Daoy (cell line): Measurements from ENCODE around the gene FLT4. TPM values are rescaled to one million over a fixed set of nuclear protein-coding genes. Genes with fewer than 3 reads are reported as not detected.

ENCODE experiments used
- DNase-seq: peaks from one replicate; pipeline ENCODE4 v3.0.0-alpha.2; 2015; ENCODE audit warnings: low read depth
- total RNA-seq: library from RNA; depleted of rRNA; stranded (reverse); fragments of >200 nt; shearing (Covaris generic); gene quantifications from 2 replicates; pipeline ENCODE4 v1.2.3, GENCODE V29; 2014; rRNA removed

FLT4 gene
- total RNA-seq, 1 experiment from 2014 or later = 24.6 TPM

GRCh38 chr5:180592176-180592575 lies 57.2 kb downstream of the FLT4 start:
- DNase-seq = no peak

DNA sequence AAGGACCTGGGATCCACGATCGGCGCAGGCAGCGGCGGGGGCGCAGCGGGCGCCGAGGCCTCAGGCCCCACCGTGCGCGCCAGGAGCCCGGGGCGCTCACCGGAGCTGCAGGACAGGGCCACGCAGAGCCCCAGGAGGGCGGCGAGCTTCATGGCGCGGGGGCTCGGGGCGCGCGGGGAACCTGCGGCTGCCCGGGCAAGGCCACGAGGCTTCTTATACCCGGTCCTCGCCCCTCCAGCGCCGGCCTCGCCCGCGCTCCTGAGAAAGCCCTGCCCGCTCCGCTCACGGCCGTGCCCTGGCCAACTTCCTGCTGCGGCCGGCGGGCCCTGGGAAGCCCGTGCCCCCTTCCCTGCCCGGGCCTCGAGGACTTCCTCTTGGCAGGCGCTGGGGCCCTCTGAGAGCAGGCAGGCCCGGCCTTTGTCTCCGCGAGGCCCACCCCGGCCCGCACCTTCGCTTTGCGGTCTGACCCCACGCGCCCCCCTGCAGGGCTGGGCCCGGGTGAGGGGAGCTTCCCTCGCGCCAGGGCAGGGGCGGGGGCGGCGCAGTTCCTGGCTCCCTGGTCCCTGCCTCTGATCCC lies 58.0 kb downstream of the FLT4 start, which contains the start of gene SCGB3A1:
SCGB3A1 (minus strand) TSS at position 189 of the 577 bp plus-strand sequence; CDS start at position 152, 37 bp downstream.
- peak; percentile 41 for DNase-seq

GRCh38 chr5:180590543-180591310 lies 58.7 kb downstream of the FLT4 start:
- no peak for DNase-seq

DNA sequence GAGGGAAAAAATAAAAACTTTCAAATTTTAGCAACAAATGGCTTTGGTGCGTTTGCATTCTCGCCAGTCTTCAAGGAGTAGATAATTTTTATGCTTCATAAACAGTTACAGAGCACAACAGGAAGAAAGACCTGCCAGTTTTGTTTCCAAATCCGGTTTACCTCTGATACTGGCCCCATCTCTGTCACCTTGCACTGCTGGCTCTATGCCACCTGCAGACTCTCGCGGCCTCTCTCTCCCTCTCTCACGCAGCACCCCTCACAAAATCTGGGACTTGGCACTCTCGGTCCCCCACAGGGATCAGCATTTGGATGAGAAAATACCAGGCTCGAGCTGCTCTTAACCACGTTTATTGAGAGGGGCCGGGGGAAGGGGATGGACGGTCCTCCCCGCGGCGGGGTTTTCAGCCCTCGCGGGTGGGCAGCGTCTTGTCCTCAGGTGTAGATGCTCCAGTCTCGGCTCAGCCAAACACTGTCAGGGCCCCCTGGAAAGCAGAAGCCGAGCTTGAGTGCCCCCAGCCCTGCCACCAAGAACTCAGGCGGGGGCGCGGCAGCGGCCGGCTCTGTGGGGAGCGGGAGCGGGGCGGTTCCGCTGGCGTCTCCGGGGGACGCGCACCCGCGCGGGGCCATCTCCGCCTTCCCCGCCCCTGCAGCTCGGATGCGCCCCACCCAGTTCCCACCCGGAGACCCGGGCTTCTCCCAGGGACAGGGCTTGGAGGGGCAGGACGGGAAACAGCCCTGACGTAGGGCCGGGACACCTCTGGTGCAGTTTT lies 59.4 kb downstream of the FLT4 start:
- no peak for DNase-seq

DNA sequence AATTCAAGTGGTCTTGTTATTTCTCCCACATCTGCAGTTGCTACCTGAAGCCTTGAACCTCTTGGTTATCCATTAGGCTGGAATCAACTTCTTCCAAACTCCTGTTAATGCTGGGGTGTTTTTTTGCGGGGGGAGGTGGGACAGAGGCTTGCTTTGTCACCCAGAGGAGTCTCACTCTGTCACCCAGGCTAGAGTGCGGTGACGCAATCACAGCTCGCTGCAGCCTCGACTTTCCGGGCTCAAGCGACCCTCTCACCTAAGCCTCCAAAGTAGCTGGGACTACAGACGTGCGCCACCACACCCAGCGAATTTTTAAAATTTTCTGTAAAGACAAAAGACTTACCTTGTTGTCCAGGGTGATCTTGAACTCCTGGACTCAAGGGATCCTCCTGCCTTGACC lies 62.5 kb downstream of the FLT4 start:
- DNase-seq = no peak

- DNase-seq = no peak
These were observed 63.2 kb downstream of the FLT4 start for GRCh38 chr5:180586204-180586603.

GRCh38 chr5:180583738-180584137 lies 65.7 kb downstream of the FLT4 start:
- no peak for DNase-seq

GRCh38 chr5:180580681-180581080 lies 68.7 kb downstream of the FLT4 start:
- no peak for DNase-seq

DNA sequence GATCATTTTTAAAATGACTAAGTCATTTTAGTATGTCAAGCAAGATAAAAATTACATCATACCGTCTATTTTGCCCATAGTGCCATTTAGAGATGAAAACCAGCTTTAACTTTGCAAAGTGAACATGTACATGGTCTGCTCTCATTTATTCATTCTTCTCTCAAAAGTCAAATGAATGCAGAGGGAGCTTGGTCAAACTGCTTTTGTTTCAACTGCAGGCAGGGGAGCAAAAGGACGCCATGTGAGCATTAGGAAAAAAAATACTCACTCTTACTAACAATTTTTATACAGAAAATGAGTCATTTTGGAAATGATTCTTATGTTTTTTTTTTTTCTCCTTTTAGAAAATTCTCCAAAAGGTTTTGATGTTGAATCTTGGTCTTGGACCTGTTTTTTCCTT lies 73.8 kb downstream of the FLT4 start:
- no peak for DNase-seq

DNA sequence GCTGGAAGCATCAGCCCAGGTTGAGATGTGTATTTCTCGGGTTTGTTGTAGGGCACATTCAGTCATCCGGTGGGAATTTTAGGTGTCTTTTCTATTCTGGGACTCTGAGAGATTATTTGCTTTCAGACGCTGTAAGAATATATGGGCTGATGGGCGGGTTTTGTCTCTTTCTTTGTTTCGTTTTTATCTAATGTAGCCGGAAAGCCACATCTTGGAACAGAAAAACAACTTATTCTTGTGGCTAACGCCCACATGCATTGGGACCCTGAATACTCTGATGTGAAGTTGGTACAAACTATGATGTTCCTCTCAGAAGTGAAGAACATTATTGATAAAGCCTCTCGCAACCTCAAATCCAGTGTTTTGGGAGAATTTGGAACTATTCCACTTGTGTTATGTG lies 80.5 kb downstream of the FLT4 start:
- DNase-seq = no peak

GRCh38 chr5:180563994-180564393 lies 85.4 kb downstream of the FLT4 start:
- DNase-seq = no peak

GRCh38 chr5:180558232-180558631 lies 91.2 kb downstream of the FLT4 start:
- no peak for DNase-seq

DNA sequence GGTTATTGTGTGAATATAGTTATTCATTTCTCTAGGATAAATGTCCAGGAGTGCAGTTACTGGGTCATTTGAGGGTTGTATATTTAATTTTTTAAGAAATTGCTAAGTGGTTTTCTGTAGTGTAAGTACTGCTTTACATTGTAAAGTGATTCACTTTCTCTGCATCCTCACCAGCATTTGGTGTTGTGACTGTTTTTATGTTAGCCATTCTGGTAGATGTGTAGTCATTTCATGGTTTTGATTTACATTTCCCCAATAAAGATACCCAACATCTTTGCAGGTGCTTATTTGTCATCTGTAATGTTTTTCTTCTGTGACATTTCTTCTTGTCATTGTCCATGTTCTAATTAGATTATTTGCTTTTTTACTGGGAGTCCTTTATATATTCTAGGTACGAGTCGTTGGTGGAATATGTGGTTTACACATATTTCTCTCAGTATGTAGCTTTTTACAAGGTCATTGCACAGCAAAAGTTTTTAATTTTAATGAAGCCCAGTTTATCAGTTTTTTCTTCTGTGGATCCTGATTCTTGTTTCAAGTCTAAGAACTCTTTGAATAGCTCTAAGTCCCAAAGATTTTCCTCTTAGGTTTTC lies 92.1 kb downstream of the FLT4 start:
- DNase-seq = no peak

DNA sequence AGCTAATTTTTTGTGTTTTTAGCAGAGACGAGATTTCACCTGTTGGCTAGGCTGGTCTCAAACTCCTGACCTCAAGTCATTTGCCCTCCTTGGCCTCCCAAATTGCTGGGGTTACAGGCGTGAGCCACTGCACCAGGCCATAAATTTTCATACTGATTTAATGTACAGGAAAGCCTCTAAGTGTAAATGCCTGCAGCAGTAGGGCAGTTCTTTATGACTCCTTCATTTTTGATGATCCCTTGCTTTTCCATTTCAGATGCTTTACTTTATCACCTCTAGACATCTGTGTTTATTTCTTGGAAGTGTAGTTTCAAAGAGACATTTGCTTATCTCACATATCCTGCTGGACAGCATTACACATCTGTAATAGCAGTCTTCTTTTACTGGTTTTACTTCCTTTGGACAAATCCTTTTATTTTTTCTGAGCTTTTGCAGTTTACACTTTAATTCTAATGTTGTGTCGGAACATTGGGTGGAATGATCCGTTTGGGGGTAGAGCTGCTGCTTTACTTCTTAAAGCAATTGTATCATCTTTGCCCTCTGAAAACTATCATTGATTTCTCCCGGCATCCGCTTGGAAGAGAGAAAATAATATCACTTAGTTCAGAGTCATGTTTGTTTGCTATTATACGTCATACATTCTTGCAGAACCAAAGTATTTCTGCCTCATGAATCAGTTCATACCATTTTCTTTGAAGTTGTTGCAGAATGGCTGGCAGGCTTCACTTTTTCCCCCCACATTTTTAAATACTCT lies 94.1 kb downstream of the FLT4 start:
- no peak for DNase-seq

DNA sequence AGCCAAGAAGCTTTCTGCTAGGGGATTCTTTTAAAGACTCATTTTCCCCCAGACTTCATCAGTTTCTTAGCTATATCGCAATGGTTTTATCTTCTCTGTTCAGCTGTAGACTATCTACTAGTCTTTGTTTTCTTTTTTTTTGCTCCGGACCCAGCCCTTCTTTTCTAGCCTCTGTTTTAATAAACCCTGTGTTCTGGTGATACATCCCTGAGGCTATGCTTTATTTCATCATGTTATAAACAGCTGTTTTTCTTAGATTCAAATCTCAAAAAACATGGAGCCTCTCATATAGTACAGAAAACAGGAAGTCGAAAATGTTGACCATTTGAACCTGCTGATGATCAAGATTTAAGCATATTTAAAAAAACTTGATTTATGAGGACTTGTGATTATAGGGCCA lies 95.9 kb downstream of the FLT4 start:
- no peak for DNase-seq

Other genes with a start within 250 kb of the FLT4 start
- 11.4 and 16.5 TPM in 2 replicates for gene CNOT6, start 155.2 kb downstream of the FLT4 start, total RNA-seq
- gene SCGB3A1, start 58.1 kb downstream of the FLT4 start, total RNA-seq = not detected in 2 replicates
- gene OR2Y1, start 90.5 kb upstream of the FLT4 start, total RNA-seq = not detected in 2 replicates
- 58.7 and 62.9 TPM in 2 replicates for gene MGAT1, start 153.2 kb upstream of the FLT4 start, total RNA-seq
- gene ZFP62, start 211.7 kb upstream of the FLT4 start, total RNA-seq = 17.1 and 18.2 TPM in 2 replicates
- not detected in 2 replicates for gene BTNL8, start 249.6 kb upstream of the FLT4 start, total RNA-seq